ENCODE measurements around the gene PRSS56.
"Not testable (repeated sequence)": the region's sequence is repeated elsewhere in the genome, so short reads cannot be mapped to it uniquely, and the experiment has no call there.

The PRSS56 gene

GRCh38 chr2:232541961-232542714, 21.9 kb downstream of the PRSS56 start:
- no peak for DNase-seq (ENCODE audit: low spot score)

GRCh38 chr2:232542715-232543467, 22.7 kb downstream of the PRSS56 start:
- DNase-seq (ENCODE audit: low spot score) = no peak

GRCh38 chr2:232543491-232543890, 23.3 kb downstream of the PRSS56 start:
- no peak for DNase-seq (ENCODE audit: low spot score)

- DNase-seq (ENCODE audit: low spot score) = no peak
Observed at GRCh38 chr2:232543928-232544631, 23.9 kb downstream of the PRSS56 start.

- no peak for DNase-seq (ENCODE audit: low spot score)
Observed at GRCh38 chr2:232544674-232545073, 24.5 kb downstream of the PRSS56 start.

GRCh38 chr2:232545511-232546375, 25.6 kb downstream of the PRSS56 start:
- DNase-seq (ENCODE audit: low spot score) = no peak

GRCh38 chr2:232547991-232548390, 27.8 kb downstream of the PRSS56 start:
- no peak for DNase-seq (ENCODE audit: low spot score)

- peak; percentile 35 for DNase-seq (ENCODE audit: low spot score)
Observed at GRCh38 chr2:232549655-232550353, 29.6 kb downstream of the PRSS56 start.

- DNase-seq (ENCODE audit: low spot score) = peak; percentile 94
Observed at GRCh38 chr2:232550354-232551249, 30.4 kb downstream of the PRSS56 start, which contains the start of the genes EIF4E2 and TIGD1. Gene EIF4E2, plus strand, starts transcription at chr2:232550689. Its CDS starts 36 bp downstream, at chr2:232550725. Gene TIGD1, minus strand, starts transcription at chr2:232550557. Its CDS starts 675 bp downstream, at chr2:232549882.

GRCh38 chr2:232551250-232551638, 31.1 kb downstream of the PRSS56 start:
- DNase-seq (ENCODE audit: low spot score) = no peak

- no peak for DNase-seq (ENCODE audit: low spot score)
Observed at GRCh38 chr2:232551776-232552175, 31.6 kb downstream of the PRSS56 start.

- DNase-seq (ENCODE audit: low spot score) = no peak
Observed at GRCh38 chr2:232556426-232556825, 36.2 kb downstream of the PRSS56 start.

- DNase-seq (ENCODE audit: low spot score) = no peak
Observed at GRCh38 chr2:232562515-232563151, 42.4 kb downstream of the PRSS56 start.

- DNase-seq (ENCODE audit: low spot score) = no peak
Observed at GRCh38 chr2:232563580-232563979, 43.4 kb downstream of the PRSS56 start.

- no peak for DNase-seq (ENCODE audit: low spot score)
Observed at GRCh38 chr2:232567721-232568120, 47.5 kb downstream of the PRSS56 start.

- peak; percentile 22 for DNase-seq (ENCODE audit: low spot score)
Observed at GRCh38 chr2:232568161-232568560, 48.0 kb downstream of the PRSS56 start.

GRCh38 chr2:232569541-232569940, 49.4 kb downstream of the PRSS56 start:
- no peak for DNase-seq (ENCODE audit: low spot score)

- not testable (repeated sequence) for DNase-seq (ENCODE audit: low spot score)
Observed at GRCh38 chr2:232570481-232570880, 50.3 kb downstream of the PRSS56 start.

- no peak for DNase-seq (ENCODE audit: low spot score)
Observed at GRCh38 chr2:232571026-232571474, 50.9 kb downstream of the PRSS56 start.
